ENCODE measurements around the gene ZNF644.

The ZNF644 gene

DNA sequence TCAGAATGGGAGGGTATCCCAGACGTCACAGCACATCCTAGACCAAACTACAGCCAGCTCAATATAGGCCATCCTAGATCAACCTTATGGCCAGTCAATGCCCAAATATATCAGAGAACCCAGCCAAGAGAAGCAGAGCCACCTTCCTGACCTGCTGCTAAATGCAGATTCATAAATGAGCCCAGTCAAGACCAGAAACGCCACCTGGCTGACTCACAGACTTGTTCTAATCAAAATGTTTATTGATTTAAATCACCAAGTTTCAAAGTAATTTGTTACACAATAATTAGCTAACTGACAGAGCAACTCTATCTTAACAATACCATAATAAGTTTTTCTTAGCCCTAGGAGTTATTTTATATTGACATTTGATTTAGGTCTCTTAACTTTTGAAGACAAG lies 28.6 kb downstream of the ZNF644 start:
- in situ Hi-C loops (cut with MboI; ENCODE audit: low pct_unique_long_range_greater_than_20kb, low sequenced_read_pairs, unreplicated experiment): no loop called here
- no peak for DNase-seq (ENCODE audit: low spot score)
- no peak for TF ChIP-seq CTCF (IDR thresholded peaks at IDR 0.05; ENCODE audit: extremely low read depth, insufficient read depth, missing control alignments)

- no peak for DNase-seq (ENCODE audit: low spot score)
- no peak for TF ChIP-seq CTCF (IDR thresholded peaks at IDR 0.05; ENCODE audit: extremely low read depth, insufficient read depth, missing control alignments)
- in situ Hi-C loops (cut with MboI; ENCODE audit: low pct_unique_long_range_greater_than_20kb, low sequenced_read_pairs, unreplicated experiment): no loop called here
These were observed 31.1 kb downstream of the ZNF644 start for GRCh38 chr1:90990779-90991178.

DNA sequence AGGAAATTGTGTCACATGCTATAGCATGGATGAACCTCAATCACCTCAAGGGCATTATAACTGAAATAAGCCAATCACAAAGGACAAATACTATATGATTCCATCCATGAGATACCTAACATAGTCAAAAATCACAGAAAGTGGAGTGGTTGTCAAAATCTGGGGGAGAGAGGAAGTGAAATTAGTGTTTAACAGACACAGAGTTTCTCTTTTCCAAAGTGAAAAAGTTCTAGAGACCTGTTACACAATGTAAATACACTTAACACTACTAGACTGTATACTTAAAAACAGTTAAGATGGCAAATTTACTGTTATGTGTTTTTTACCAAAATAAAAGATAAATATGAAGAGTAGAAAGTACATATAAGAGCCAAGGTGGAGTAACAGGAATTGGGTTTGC lies 31.8 kb downstream of the ZNF644 start:
- DNase-seq (ENCODE audit: low spot score): no peak
- in situ Hi-C loops (cut with MboI; ENCODE audit: low pct_unique_long_range_greater_than_20kb, low sequenced_read_pairs, unreplicated experiment): no loop called here
- TF ChIP-seq CTCF (IDR thresholded peaks at IDR 0.05; ENCODE audit: extremely low read depth, insufficient read depth, missing control alignments): no peak

DNA sequence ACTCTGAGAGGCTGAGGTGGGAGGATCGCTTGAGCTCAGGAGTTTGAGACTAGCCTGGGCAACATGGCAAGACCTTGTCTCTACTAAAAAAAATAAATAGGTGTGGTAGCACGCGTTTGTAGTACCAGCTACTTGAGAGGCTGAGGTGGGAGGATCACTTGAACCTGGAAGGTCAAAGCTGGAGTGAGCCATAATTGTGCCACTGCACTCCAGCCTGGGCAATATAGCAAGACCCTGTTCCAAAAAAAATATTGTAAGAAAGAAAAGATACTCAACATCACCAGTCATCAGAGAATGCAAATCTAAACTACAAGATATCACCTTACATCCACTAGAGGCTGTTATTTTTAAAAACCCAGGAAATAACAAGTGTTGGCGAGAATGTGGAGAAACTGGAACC lies 32.5 kb downstream of the ZNF644 start:
- no peak for DNase-seq (ENCODE audit: low spot score)
- in situ Hi-C loops (cut with MboI; ENCODE audit: low pct_unique_long_range_greater_than_20kb, low sequenced_read_pairs, unreplicated experiment): no loop called here
- TF ChIP-seq CTCF (IDR thresholded peaks at IDR 0.05; ENCODE audit: extremely low read depth, insufficient read depth, missing control alignments): no peak

- TF ChIP-seq CTCF (IDR thresholded peaks at IDR 0.05; ENCODE audit: extremely low read depth, insufficient read depth, missing control alignments): no peak
- DNase-seq (ENCODE audit: low spot score): no peak
- in situ Hi-C loops (cut with MboI; ENCODE audit: low pct_unique_long_range_greater_than_20kb, low sequenced_read_pairs, unreplicated experiment): no loop called here
These were observed 34.0 kb downstream of the ZNF644 start for GRCh38 chr1:90987841-90988240.

DNA sequence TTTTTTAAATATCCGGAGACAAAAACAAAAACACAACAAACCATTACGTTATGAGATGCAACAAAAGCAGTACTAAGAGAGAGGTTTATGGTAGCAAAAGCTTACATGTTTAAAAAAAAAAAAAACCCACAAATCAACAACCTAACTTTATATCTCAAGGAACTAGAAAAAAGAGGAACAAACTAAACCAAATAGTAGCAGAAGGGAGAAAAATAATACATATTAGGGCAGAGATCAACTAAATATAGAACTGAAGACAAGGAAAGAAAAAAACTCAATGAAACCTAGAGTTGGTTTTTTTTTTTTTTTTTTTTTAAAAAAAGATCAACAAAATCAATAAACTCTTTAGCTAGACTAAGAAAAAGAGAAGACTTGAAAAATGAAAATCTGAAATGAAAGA lies 34.9 kb downstream of the ZNF644 start:
- DNase-seq (ENCODE audit: low spot score): no peak
- no peak for TF ChIP-seq CTCF (IDR thresholded peaks at IDR 0.05; ENCODE audit: extremely low read depth, insufficient read depth, missing control alignments)
- in situ Hi-C loops (cut with MboI; ENCODE audit: low pct_unique_long_range_greater_than_20kb, low sequenced_read_pairs, unreplicated experiment): no loop called here

DNA sequence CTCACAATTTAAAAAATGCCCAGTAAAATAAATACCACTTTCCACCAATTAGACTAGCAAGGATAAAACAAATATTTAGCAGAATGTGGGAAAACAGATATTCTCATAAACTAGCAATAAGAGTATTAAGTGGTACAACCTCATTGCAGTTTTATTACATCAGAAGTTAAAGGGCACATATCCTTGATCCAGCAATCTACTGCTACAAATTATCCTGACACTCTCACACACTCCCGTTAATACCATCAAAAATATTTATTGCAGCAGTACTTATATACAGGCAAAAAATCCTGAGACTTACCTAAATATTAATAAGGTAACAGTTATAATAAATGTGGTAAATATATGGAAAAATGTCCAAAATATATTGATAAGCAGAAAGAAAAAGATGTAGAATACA lies 44.3 kb downstream of the ZNF644 start:
- no peak for DNase-seq (ENCODE audit: low spot score)
- in situ Hi-C loops (cut with MboI; ENCODE audit: low pct_unique_long_range_greater_than_20kb, low sequenced_read_pairs, unreplicated experiment): no loop called here
- no peak for TF ChIP-seq CTCF (IDR thresholded peaks at IDR 0.05; ENCODE audit: extremely low read depth, insufficient read depth, missing control alignments)
